GM19023 (cell line): ENCODE data around the gene CIDEB.
"Not testable (repeated sequence)": the region's sequence is repeated elsewhere in the genome, so short reads cannot be mapped to it uniquely, and the experiment has no call there.

Experiments used
- ATAC-seq: cut with Tn5 transposase; IDR thresholded peaks from one replicate; pipeline ENCODE4 v1.9.1; 2021; ENCODE audit warnings: mild to moderate bottlenecking, moderate library complexity; ENCODE audit not compliant: unreplicated experiment

Gene CIDEB

GRCh38 chr14:24332268-24332993, 24.7 kb upstream of the CIDEB start:
- ATAC-seq, result peak; percentile 73

- ATAC-seq, result no peak
Measured at GRCh38 chr14:24331731-24332267, 24.0 kb upstream of the CIDEB start.

DNA sequence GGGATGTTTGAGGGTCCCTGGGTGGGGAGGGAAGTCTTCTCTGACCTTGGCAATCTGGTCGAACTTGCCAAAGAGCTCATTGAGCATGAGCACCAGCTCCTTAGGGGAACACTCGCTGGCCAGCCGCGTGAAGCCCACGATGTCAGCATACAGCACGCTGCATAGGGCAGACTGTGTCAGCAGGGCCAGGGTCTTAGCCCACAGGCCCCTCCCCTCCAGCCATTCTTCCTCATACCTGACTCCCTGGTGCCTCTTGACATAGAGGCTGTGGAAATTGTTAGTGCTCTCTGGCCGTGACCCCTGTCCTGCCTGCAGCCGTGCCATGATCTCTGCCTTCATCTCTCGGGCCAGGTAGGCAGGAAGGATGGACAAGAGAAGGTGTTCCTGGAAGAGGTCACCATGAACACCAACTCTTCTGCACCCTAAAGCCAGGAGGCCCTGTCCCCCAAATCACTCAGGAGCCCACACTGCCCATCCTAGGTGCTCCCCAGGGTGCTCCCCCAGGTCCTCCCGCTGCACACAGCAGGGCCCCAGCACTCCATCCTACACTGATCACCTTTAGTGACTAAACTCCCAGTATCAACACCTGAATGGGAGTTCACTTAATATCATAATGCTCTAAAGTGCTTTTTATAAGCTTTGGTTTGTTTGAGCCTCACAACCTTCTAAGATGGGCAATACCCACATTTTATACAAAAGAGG, 23.3 kb upstream of the CIDEB start:
- ATAC-seq, result no peak

DNA sequence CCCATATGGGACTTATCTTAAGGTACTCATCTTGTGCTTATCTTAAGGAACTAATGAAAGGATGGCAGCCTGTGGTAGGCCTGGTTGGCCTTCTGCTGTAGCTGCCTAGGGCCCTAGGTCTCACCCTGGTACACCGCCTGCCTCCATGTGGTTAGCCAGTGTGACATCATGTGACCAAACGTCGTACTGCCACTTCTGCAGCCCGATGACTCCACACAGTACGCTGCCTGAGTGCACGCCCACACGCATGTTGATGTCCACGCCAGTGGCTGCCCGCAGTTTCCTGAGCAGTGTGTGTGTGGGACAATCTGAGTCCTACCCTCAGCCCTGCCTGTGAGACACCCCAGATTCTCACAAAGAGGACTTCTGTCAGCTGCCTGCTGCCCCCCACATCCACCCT, 22.0 kb upstream of the CIDEB start:
- ATAC-seq, result no peak

DNA sequence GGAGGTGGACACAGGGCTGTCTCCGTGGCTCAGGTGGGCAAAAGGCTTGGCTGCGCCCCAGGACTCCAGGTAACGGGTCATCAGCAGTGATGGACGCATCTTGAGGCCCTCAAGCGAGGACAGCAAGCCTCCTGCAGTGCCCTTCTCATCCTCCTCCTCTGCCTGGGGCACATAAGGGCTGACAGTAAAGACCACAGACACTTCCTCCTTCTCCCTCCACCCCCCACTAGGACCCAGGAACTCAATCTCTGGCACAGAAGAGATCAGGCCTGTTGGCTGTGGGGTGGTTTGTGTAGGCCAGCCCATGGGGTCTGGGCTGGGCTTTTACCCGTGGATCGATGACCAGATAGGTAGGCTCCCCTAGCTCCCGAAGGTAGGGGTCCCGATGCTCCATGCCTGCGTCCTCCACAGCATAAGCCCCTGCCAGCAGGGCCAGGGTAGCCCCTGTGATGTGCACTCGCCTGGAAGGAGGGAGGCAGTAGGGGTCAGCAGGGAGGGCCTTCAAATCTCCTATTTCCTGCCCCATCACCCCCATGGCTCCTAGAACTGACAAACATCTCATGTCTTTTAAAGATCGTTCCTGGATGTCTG, 21.4 kb upstream of the CIDEB start:
- ATAC-seq, result no peak

GRCh38 chr14:24327914-24328313, 20.1 kb upstream of the CIDEB start:
- ATAC-seq, result not testable (repeated sequence)

DNA sequence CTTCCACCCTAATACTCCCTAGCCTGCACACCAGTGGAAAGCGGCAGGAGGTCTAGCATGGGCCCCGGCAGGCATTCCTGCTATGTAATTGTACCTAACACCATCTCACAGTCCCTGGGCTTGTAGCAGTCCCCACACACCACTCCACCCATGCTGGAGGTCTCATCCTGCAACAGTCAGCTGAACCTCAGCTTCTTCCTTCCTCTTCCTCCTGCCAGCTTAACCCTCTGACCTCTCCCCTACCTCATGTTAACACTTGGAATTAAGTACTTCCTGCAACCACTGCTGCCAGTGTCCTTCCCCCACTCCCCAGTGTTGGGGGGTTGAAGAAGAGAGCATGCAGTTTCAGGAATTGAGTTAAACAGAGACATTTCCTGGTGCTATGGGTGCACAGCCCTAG, 19.5 kb upstream of the CIDEB start:
- ATAC-seq, result no peak

- ATAC-seq, result no peak
Measured at GRCh38 chr14:24325963-24326362, 18.2 kb upstream of the CIDEB start.

- no peak for ATAC-seq
Measured at GRCh38 chr14:24325041-24325530, 17.3 kb upstream of the CIDEB start.

DNA sequence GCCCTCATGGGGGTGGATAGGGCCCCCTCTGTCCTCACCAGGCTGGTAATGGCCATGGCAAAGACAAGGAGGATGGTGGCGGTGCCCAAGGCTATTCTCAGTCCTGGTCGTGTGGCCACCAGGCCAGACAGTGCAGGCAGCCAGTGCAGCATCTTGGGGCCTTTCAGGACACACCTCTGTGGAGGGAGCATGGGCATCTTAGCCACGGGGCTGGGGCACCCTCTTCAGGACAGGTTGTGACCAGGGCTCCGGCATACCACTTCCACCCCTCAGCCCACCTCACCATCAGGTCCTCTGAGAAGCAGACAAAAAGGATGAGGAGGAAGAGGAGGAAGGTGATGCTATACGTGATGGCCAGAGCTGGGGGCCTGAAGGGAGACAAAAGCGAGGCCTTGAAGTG, 16.2 kb upstream of the CIDEB start:
- no peak for ATAC-seq

DNA sequence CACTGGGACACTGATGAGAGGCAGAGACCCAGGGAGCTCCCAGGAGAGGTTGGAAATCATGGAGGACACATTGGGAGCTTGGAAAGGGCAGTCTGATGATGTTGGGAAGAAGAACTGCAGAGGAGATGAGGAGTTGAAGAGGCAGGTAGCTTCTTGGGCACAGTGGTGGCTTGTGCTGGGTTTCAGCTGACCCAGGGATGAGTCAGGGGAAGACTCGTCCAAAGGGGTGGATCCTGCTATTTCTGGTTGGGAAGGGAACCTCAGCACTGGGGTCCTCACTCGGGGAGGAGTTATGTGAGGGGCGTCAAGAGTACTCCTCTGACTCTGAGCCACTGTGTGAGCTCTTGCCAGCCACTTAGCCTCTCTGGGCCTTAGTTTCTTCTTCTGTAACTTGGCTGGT, 15.6 kb upstream of the CIDEB start:
- ATAC-seq, result no peak

GRCh38 chr14:24322672-24323071, 14.9 kb upstream of the CIDEB start:
- ATAC-seq, result no peak

DNA sequence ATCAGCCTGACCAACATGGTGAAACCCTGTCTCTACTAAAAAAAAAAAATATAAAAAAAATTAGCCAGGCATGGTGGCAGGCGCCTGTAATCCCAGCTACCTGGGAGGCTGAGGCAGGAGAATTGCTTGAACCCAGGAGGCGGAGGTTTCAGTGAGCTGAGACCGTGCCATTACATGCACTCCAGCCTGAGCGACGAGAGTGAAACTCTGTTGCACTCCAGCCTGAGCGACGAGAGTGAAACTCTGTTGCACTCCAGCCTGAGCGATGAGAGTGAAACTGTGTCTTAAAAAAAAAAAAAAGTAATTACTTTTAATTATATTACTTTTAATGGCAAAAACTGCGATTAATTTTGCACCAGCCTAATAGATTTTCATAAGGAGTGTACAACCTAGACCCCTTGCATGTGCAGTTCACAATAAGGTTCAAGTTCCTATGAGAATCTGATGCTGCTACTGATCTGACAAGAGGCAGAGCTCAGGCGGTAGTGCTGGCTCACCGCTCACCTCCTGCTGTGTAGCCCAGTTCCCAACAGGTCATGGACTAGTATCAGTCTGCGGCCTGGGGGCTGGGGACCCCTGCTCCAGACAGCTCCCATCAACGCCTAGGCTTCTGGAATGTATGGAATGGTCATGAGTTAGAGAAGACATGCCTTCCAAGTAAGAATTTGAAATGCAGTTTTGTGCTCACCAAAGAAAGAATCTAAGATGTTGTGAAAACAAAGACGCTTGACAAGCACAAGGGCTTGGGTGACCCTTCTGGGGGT, 13.6 kb upstream of the CIDEB start:
- ATAC-seq, result no peak

DNA sequence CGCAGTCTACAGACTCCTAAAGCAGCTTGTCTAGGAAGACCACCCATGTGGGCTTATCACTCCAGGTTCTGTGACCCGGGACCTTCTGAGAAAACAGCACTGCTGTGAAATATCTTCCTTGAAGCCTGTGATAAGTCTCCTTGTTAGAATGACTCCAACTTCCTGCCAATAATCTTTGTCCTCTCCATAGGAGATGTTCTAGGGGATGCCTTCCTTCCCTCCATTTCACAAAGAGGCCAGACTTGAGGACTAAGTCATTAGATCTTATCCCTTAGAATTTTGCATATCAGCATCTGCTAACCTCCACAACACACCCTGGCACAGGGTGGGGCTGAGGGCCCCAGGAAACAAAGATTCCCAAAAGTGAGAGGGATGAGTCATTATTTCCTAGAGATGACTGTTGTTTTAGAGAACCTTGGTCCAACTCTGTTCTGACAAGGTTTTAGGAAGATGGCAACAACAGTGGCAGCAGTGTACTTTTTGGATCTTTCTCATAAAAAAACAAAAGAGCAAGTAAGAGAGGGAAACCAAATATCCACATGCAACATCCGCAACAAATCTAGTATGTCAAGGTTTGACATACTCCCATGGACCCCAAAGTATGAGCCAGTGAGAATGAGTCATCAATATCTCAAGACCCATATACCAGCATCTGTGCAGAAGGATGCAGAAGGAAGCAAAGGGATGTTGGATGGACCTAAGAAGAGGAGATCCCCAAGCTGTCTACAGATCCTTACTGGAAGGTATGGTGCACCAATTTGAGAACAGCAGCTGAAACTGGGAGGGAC, 9.6 kb upstream of the CIDEB start:
- no peak for ATAC-seq

- no peak for ATAC-seq
Measured at GRCh38 chr14:24316597-24316950, 8.8 kb upstream of the CIDEB start.

DNA sequence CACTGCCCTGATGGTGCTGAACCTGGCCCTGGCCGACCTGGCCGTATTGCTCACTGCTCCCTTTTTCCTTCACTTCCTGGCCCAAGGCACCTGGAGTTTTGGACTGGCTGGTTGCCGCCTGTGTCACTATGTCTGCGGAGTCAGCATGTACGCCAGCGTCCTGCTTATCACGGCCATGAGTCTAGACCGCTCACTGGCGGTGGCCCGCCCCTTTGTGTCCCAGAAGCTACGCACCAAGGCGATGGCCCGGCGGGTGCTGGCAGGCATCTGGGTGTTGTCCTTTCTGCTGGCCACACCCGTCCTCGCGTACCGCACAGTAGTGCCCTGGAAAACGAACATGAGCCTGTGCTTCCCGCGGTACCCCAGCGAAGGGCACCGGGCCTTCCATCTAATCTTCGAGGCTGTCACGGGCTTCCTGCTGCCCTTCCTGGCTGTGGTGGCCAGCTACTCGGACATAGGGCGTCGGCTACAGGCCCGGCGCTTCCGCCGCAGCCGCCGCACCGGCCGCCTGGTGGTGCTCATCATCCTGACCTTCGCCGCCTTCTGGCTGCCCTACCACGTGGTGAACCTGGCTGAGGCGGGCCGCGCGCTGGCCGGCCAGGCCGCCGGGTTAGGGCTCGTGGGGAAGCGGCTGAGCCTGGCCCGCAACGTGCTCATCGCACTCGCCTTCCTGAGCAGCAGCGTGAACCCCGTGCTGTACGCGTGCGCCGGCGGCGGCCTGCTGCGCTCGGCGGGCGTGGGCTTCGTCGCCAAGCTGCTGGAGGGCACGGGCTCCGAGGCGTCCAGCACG, 8.2 kb upstream of the CIDEB start:
- no peak for ATAC-seq

DNA sequence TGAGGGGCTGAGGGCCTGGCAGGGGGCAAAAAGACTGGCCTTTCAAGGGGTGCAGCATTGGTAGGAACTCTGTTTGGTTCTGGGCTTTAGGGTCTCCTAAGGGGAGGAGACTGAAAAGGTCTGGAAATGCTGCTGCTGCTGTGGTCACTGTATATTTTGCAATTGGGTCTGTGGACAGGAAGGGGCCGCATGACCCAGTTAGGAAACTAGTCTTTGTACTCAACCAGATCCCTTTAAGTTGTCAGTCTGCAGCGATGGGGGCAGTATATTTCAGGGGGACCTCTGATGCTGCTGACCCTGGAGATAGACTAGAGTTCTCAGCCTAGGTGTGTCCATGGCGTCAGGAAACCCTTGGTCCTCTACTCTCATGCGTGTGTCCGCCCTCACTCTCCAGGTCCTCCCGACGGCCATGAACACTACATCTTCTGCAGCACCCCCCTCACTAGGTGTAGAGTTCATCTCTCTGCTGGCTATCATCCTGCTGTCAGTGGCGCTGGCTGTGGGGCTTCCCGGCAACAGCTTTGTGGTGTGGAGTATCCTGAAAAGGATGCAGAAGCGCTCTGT, 7.5 kb upstream of the CIDEB start:
- no peak for ATAC-seq

GRCh38 chr14:24314377-24315193, 6.8 kb upstream of the CIDEB start:
- no peak for ATAC-seq
